Gastroesophageal sphincter (tissue), 4 donors: Measurements from ENCODE around the gene DMD. TPM values are rescaled to one million over a fixed set of nuclear protein-coding genes. Genes with fewer than 3 reads are reported as not detected.

Experiments used
- ATAC-seq: fragments of 150-250 bp; one replicate; pipeline ENCODE4 v1.9.1; 2016; ENCODE audit warnings: mild to moderate bottlenecking, moderate library complexity
- H3K27ac ChIP-seq, 4 donors: fragments of 200-600 bp; sonication (generic) in 3 of 4; 1 replicate in 3 of 4; 2 replicates in 1 of 4; pipeline ENCODE4 v1.5.1; 2016 to 2019
- H3K27me3 ChIP-seq: fragments of 200-600 bp; sonication (generic); one replicate; pipeline ENCODE4 v1.5.1; 2019
- H3K36me3 ChIP-seq, 2 donors: fragments of 200-600 bp; sonication (generic); one replicate each; pipeline ENCODE4 v1.5.1; 2019; ENCODE audit warnings: control low read depth in 1 of 2
- H3K4me1 ChIP-seq, 3 donors: fragments of 200-600 bp; sonication (generic); 1 replicate in 2 of 3; 2 replicates in 1 of 3; pipeline ENCODE4 v1.5.1; 2016 to 2019; ENCODE audit warnings: control low read depth in 2 of 3
- H3K4me3 ChIP-seq, 2 donors: fragments of 200-600 bp; sonication (generic); one replicate each; pipeline ENCODE4 v1.5.1; 2019; ENCODE audit warnings: mild to moderate bottlenecking in 1 of 2, moderate library complexity in 1 of 2
- H3K9me3 ChIP-seq, 3 donors: fragments of 200-600 bp; sonication (generic); one replicate each; pipeline ENCODE4 v1.5.1; 2017 to 2019; ENCODE audit warnings: control low read depth in 2 of 3
- EP300 ChIP-seq: sonication (generic); formaldehyde crosslinking; IDR thresholded peaks from one replicate; pipeline ENCODE4 v1.6.1; 2017; ENCODE audit warnings: antibody characterized with exemption, mild to moderate bottlenecking
- POLR2A ChIP-seq, 2 donors: fragments of 450-650 bp; IDR thresholded peaks; one replicate each; pipeline ENCODE4 v1.6.1; 2017; ENCODE audit warnings: antibody characterized with exemption in 2 of 2, mild to moderate bottlenecking in 2 of 2, moderate library complexity in 1 of 2
- POLR2AphosphoS5 ChIP-seq: sonication (generic); formaldehyde crosslinking; IDR thresholded peaks from one replicate; pipeline ENCODE4 v1.6.1; 2017; ENCODE audit warnings: antibody characterized with exemption
- WGBS, 2 donors: methylation state at CpG; one replicate each; pipeline ENCODE4 v1.1.5; 2018; ENCODE audit warnings: low coverage in 1 of 2; 5-methylcytosine and 5-hydroxymethylcytosine counted together
- total RNA-seq, 4 donors: library from RNA; depleted of rRNA; stranded (reverse); fragments of >200 nt; gene quantifications; one replicate each; pipeline ENCODE4 v1.1.0, GENCODE V29; 2016
- TF ChIP-seq, protein P1 (sequence below), 4 experiments: fragments of 200-600 bp in 2 of 4; fragments of 450-650 bp in 2 of 4; sonication (generic) in 1 of 4; IDR thresholded peaks; one replicate each; pipeline ENCODE4 v1.5.1; 2017 to 2019; ENCODE audit warnings: antibody characterized with exemption in 4 of 4, mild to moderate bottlenecking in 2 of 4, moderate library complexity in 2 of 4

Gene DMD
- total RNA-seq, 4 donors from 2014 or later: 111 to 225 (median 183) TPM

DNA sequence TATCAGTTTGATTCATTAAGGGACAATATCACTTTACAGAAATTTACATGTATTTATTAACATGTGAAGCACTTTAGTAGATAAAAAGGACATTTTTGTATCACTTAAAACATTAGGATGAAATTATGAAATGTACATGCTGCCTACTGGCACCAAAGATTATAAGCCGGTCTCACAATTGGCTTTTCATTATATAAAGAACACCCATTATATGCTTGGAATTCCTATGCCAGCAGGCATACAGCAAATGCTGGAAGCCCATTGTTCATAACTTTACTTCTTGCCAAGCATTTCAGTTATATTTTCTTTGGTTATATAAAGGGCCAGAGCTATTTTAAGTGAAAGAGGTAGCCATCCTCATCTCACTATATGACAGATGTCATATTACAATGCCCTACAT lies 145.9 kb downstream of the DMD start:
- Histone ChIP-seq H3K4me3 (no peak overlapping the region), H3K27ac (no peak overlapping the region), H3K27me3 (no peaks in the 10 kb centered on the region), H3K36me3 (no peaks in the 10 kb centered on the region), H3K4me1 (no peaks in the 10 kb centered on the region), H3K9me3 (no peaks in the 10 kb centered on the region)
- TF ChIP-seq EP300 (no peak), POLR2AphosphoS5 (no peak)
- TF ChIP-seq, protein P1, sequence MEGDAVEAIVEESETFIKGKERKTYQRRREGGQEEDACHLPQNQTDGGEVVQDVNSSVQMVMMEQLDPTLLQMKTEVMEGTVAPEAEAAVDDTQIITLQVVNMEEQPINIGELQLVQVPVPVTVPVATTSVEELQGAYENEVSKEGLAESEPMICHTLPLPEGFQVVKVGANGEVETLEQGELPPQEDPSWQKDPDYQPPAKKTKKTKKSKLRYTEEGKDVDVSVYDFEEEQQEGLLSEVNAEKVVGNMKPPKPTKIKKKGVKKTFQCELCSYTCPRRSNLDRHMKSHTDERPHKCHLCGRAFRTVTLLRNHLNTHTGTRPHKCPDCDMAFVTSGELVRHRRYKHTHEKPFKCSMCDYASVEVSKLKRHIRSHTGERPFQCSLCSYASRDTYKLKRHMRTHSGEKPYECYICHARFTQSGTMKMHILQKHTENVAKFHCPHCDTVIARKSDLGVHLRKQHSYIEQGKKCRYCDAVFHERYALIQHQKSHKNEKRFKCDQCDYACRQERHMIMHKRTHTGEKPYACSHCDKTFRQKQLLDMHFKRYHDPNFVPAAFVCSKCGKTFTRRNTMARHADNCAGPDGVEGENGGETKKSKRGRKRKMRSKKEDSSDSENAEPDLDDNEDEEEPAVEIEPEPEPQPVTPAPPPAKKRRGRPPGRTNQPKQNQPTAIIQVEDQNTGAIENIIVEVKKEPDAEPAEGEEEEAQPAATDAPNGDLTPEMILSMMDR (IDR thresholded peaks at IDR 0.05): no peak
- 62 to 69% methylated on average over 1 of the region's 1 CpG for WGBS, 2 donors
- no peak for ATAC-seq

DNA sequence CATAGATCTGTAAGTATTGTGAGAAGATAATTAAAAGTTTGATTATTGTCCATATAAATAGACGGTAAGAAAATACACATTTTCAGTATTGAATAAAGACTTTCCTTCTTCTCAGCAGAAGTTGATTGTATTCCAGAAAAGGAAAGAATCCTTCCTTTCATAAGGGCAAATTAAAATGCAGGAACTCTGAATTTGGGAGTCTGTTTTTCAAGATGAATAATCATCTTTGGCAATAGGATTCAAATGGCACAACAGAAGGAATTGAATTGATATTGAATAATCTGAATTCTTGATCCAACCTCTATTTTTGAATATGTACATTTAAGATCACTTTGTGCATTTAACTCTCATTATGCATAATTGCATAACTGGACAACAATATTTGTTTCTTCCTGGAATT lies 149.3 kb downstream of the DMD start:
- Histone ChIP-seq H3K27ac (no peak overlapping the region), H3K27me3 (no peaks in the 10 kb centered on the region), H3K4me1 (no peaks in the 10 kb centered on the region), H3K9me3 (no peaks in the 10 kb centered on the region), H3K4me3 (no peak overlapping the region), H3K36me3 (no peaks in the 10 kb centered on the region)
- 83 to 94% methylated on average over 1 of the region's 1 CpG for WGBS, 2 donors
- TF ChIP-seq POLR2A (IDR thresholded peaks at IDR 0.05) (no peak), POLR2AphosphoS5 (no peak), EP300 (no peak)
- TF ChIP-seq, protein P1 (IDR thresholded peaks at IDR 0.05): no peak
- no peak for ATAC-seq

DNA sequence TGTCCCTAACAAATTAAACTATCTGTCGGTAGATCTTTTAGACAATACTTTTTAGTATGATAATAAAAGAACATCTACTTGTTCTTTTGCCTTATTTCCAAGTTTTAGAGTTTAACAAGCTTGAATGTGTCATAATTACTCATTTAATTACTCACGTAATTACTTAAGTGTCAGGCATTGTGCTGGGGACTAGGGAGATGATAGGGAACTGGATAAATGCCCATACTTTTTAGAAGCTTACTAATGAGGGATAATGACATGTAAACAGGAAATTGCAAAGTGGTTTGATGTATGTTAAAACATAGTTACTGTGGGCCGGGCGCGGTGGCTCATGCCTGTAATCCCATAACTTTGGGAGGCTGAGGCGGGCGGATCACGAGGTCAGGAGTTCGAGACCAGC lies 158.3 kb downstream of the DMD start:
- ATAC-seq: no peak
- Histone ChIP-seq H3K4me1 (no peaks in the 10 kb centered on the region), H3K4me3 (no peak overlapping the region), H3K9me3 (no peaks in the 10 kb centered on the region), H3K27me3 (no peaks in the 10 kb centered on the region), H3K36me3 (no peaks in the 10 kb centered on the region), H3K27ac (no peak overlapping the region)
- WGBS, 2 donors: 73 to 87% methylated on average over 6 to 7 of the region's 9 CpGs
- no peak for TF ChIP-seq POLR2AphosphoS5
- TF ChIP-seq, protein P1 (IDR thresholded peaks at IDR 0.05): no peak

- Histone ChIP-seq H3K27me3 (no peaks in the 10 kb centered on the region), H3K27ac (peak overlapping the region in 1 of 4 donors; percentile 10), H3K36me3 (no peaks in the 10 kb centered on the region), H3K4me1 (no peaks in the 10 kb centered on the region), H3K9me3 (no peaks in the 10 kb centered on the region), H3K4me3 (no peak overlapping the region)
- no peak for ATAC-seq
- TF ChIP-seq POLR2A (IDR thresholded peaks at IDR 0.05) (no peak), POLR2AphosphoS5 (no peak), EP300 (no peak)
- TF ChIP-seq, protein P1 (IDR thresholded peaks at IDR 0.05): no peak
- 88 to 100% methylated on average over 1 of the region's 2 CpGs for WGBS, 2 donors
Observed at GRCh38 chrX:33045882-33046281, 165.5 kb downstream of the DMD start.

DNA sequence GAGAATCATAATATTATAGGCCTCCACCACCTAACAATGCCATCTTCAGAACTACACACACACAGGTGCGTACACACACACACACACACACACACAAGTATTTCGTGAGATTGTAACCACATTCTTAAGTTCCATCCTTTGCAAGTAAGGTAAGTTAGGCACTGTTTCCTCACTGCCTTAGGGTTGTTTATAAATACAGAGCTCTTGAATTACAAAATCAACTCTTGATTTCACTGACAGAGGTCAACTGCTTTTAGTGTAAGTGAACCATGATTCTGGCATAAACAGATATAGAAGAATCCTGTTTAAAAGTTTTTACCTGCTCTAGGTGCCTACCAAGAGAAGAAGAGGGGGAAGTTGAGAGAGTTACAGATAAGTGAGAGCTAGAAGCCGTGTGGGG lies 166.1 kb downstream of the DMD start:
- Histone ChIP-seq H3K4me1 (no peaks in the 10 kb centered on the region), H3K4me3 (no peak overlapping the region), H3K36me3 (no peaks in the 10 kb centered on the region), H3K9me3 (no peaks in the 10 kb centered on the region), H3K27ac (peak overlapping the region in 1 of 4 donors; percentile 10), H3K27me3 (no peaks in the 10 kb centered on the region)
- TF ChIP-seq EP300 (no peak), POLR2A (IDR thresholded peaks at IDR 0.05) (no peak), POLR2AphosphoS5 (no peak)
- TF ChIP-seq, protein P1 (IDR thresholded peaks at IDR 0.05): no peak
- WGBS, 2 donors: 77% methylated on average over 3 of the region's 3 CpGs; no CpG with 5 or more reads in 1 of the 2 donors
- ATAC-seq: no peak
